K562 (cell line): ENCODE data around the gene FGF11. TPM values are rescaled to one million over a fixed set of nuclear protein-coding genes. Genes with fewer than 3 reads are reported as not detected.

Experiments
- CTBP1 ChIP-seq: fragments of 450-650 bp; IDR thresholded peaks from 2 replicates; pipeline ENCODE4 v1.6.1; 2016; ENCODE audit warnings: borderline replicate concordance
- ETV5 ChIP-seq: sonication (generic); formaldehyde crosslinking; IDR thresholded peaks from 2 replicates; pipeline ENCODE4 v1.4.0; 2020; ENCODE audit warnings: low read depth, mild to moderate bottlenecking, missing genetic modification reagents
- GATA2 ChIP-seq: sonication (generic); formaldehyde crosslinking; IDR thresholded peaks from 2 replicates; pipeline ENCODE4 v1.4.0; 2020; ENCODE audit warnings: mild to moderate bottlenecking, missing genetic modification reagents
- PHB2 ChIP-seq: fragments of 450-650 bp; IDR thresholded peaks from 2 replicates; pipeline ENCODE4 v1.6.1; 2017; ENCODE audit warnings: low read depth
- SLC30A9 ChIP-seq: fragments of 250-450 bp; sonication (Bioruptor Pico); IDR thresholded peaks from 2 replicates; pipeline ENCODE4 v1.8.0; 2022; ENCODE audit warnings: mild to moderate bottlenecking, moderate library complexity
- SRSF9 ChIP-seq: fragments of 200-400 bp; formaldehyde crosslinking; IDR thresholded peaks from 2 replicates; pipeline ENCODE4 v1.6.1; 2017; ENCODE audit warnings: low read depth, low read length, borderline replicate concordance
- U2AF2 ChIP-seq: fragments of 200-400 bp; formaldehyde crosslinking; optimal IDR thresholded peaks from 2 replicates; pipeline ENCODE3; 2017; ENCODE audit warnings: low read depth, mild to moderate bottlenecking, low read length
- ZNF583 ChIP-seq: fragments of 250-450 bp; sonication (Bioruptor Pico); IDR thresholded peaks from 2 replicates; pipeline ENCODE4 v1.4.0; 2020
- polyA plus RNA-seq, 8 experiments: library from polyadenylated mRNA; depleted of rRNA in 4 of 8; stranded (reverse) in 5 of 8; unstranded in 3 of 8; fragments of >200 nt; fragmentation: Nextera tagmentation in 2 of 8; fragmentation: Illumina TruSeq in 1 of 8; extraction: Ambion mirVana in 2 of 8; extraction: Trizol in 1 of 8; gene quantifications; 2 replicates each; pipeline versions ENCODE4 v1.2.1 to v1.2.3, GENCODE V29; 2011 to 2014; ENCODE audit warnings: inconsistent platforms in 1 of 8, missing spikeins in 1 of 8
- total RNA-seq, 7 experiments: library from RNA; depleted of rRNA in 6 of 7; stranded (reverse); fragments of >200 nt in 6 of 7; fragmentation: Illumina TruSeq in 2 of 7; extraction: Trizol in 2 of 7; gene quantifications; 2 replicates each; pipeline versions ENCODE4 v1.2.1 to v1.2.3, GENCODE V29; 2011 to 2021; ENCODE audit warnings: low replicate concordance in 1 of 7
- TF ChIP-seq, protein P1 (sequence below): fragments of 450-650 bp; IDR thresholded peaks from 2 replicates; pipeline ENCODE4 v1.6.1; 2016; ENCODE audit warnings: mild to moderate bottlenecking
- TF ChIP-seq, protein P2 (sequence below): sonication (generic); formaldehyde crosslinking; IDR thresholded peaks from 2 replicates; pipeline ENCODE4 v1.8.1; 2023; ENCODE audit warnings: mild to moderate bottlenecking, missing genetic modification reagents

Gene FGF11
- total and polyA plus RNA-seq, 9 of the 15 experiments (the other 6 are each of a cell fraction or from before 2014, with no cell fraction given), result 1.2 to 7.5 (median 3.0) TPM

DNA sequence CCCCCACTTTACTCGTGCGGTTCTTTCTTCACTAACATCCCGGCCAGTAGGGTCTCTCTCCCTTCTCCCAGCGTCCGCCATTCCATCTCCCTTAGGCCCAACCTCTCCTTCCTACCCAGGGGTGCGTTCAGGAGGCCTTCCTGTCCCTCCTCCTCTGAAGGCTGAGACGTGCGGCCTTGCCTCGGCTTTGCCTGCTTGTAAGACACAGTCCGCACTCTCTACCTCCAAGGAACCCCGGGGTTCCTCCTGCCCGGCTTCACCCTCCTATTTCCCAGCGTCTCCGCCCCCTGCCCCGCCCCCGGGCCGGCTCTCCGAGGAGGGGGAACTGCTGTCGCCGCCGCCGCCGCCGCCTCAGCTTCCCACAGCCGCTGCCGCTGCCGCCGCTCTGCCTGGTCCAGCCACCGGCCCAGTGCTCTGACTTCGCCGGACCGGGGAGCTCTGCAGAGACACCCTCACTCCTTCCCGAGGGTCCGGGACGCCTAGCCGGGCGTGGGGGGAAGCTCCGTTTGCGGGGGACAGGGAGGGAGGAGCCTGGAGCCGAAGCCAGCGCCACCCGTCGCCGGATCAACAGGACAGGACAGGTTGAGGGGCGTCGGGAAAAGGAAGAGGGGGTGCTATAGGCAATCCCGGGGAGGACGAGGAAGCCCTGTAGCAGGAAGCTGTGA lies 1.2 kb upstream of the FGF11 start (continued):
- TF ChIP-seq, protein P1, sequence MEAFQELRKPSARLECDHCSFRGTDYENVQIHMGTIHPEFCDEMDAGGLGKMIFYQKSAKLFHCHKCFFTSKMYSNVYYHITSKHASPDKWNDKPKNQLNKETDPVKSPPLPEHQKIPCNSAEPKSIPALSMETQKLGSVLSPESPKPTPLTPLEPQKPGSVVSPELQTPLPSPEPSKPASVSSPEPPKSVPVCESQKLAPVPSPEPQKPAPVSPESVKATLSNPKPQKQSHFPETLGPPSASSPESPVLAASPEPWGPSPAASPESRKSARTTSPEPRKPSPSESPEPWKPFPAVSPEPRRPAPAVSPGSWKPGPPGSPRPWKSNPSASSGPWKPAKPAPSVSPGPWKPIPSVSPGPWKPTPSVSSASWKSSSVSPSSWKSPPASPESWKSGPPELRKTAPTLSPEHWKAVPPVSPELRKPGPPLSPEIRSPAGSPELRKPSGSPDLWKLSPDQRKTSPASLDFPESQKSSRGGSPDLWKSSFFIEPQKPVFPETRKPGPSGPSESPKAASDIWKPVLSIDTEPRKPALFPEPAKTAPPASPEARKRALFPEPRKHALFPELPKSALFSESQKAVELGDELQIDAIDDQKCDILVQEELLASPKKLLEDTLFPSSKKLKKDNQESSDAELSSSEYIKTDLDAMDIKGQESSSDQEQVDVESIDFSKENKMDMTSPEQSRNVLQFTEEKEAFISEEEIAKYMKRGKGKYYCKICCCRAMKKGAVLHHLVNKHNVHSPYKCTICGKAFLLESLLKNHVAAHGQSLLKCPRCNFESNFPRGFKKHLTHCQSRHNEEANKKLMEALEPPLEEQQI, result no peak
- TF ChIP-seq ZNF583 (CRISPR knock-in tag) (no peak), GATA2 (no peak), ETV5 (CRISPR knock-in tag) (no peak), SRSF9 (no peak), SLC30A9 (CRISPR knock-in tag) (no peak), CTBP1 (peak; percentile 30; the same call in 1 of the 2 replicates), U2AF2 (no peak), PHB2 (no peak)
- TF ChIP-seq, protein P2, sequence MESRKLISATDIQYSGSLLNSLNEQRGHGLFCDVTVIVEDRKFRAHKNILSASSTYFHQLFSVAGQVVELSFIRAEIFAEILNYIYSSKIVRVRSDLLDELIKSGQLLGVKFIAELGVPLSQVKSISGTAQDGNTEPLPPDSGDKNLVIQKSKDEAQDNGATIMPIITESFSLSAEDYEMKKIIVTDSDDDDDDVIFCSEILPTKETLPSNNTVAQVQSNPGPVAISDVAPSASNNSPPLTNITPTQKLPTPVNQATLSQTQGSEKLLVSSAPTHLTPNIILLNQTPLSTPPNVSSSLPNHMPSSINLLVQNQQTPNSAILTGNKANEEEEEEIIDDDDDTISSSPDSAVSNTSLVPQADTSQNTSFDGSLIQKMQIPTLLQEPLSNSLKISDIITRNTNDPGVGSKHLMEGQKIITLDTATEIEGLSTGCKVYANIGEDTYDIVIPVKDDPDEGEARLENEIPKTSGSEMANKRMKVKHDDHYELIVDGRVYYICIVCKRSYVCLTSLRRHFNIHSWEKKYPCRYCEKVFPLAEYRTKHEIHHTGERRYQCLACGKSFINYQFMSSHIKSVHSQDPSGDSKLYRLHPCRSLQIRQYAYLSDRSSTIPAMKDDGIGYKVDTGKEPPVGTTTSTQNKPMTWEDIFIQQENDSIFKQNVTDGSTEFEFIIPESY, result peak; percentile 32; the same call in 1 of the 2 replicates
